HepG2 (cell line): ENCODE data around the gene TLE1. TPM values are rescaled to one million over a fixed set of nuclear protein-coding genes. Genes with fewer than 3 reads are reported as not detected.
A peak's percentile ranks its signal among the peaks of the same experiment; 100 is the strongest.

Experiments
- BORCS8-MEF2B ChIP-seq: sonication (generic); formaldehyde crosslinking; IDR thresholded peaks from 2 replicates; pipeline ENCODE4 v1.8.0; 2022; ENCODE audit warnings: mild to moderate bottlenecking, missing genetic modification reagents
- RXRA ChIP-seq: sonication (generic); formaldehyde crosslinking; IDR thresholded peaks from 2 replicates; pipeline ENCODE4 v1.5.1; 2020; ENCODE audit warnings: missing genetic modification reagents
- SP4 ChIP-seq: sonication (generic); formaldehyde crosslinking; IDR thresholded peaks from 2 replicates; pipeline ENCODE4 v1.8.1; 2023; ENCODE audit warnings: mild to moderate bottlenecking, missing genetic modification reagents
- SRSF4 ChIP-seq: fragments of 200-400 bp; formaldehyde crosslinking; IDR thresholded peaks from one replicate; pipeline ENCODE4 v1.6.1; 2018; ENCODE audit warnings: mild to moderate bottlenecking, low read depth, low read length, moderate library complexity; ENCODE audit not compliant: poor library complexity, severe bottlenecking
- TOE1 ChIP-seq: sonication (generic); formaldehyde crosslinking; IDR thresholded peaks from 2 replicates; pipeline ENCODE4 v1.4.0; 2020; ENCODE audit warnings: mild to moderate bottlenecking, missing genetic modification reagents
- U2AF1 ChIP-seq: fragments of 200-400 bp; formaldehyde crosslinking; optimal IDR thresholded peaks from 2 replicates; pipeline ENCODE3; 2017; ENCODE audit warnings: mild to moderate bottlenecking, low read depth, low read length
- ZBTB38 ChIP-seq: sonication (generic); formaldehyde crosslinking; IDR thresholded peaks from 2 replicates; pipeline ENCODE4 v1.5.1; 2020; ENCODE audit warnings: mild to moderate bottlenecking, missing genetic modification reagents
- ZNF3 ChIP-seq: IDR thresholded peaks from 2 replicates; pipeline ENCODE4 v1.7.0; 2017; ENCODE audit warnings: inconsistent platforms
- ZNF382 ChIP-seq: sonication (generic); formaldehyde crosslinking; IDR thresholded peaks from 2 replicates; pipeline ENCODE4 v1.5.0; 2020; ENCODE audit warnings: missing genetic modification reagents, mild to moderate bottlenecking, borderline replicate concordance
- ZNF432 ChIP-seq: sonication (generic); formaldehyde crosslinking; IDR thresholded peaks from 2 replicates; pipeline ENCODE4 v1.5.0; 2020; ENCODE audit warnings: missing genetic modification reagents, mild to moderate bottlenecking, borderline replicate concordance
- ZNF883 ChIP-seq: sonication (generic); formaldehyde crosslinking; IDR thresholded peaks from 2 replicates; pipeline ENCODE4 v1.5.1; 2020; ENCODE audit warnings: mild to moderate bottlenecking, missing genetic modification reagents; ENCODE audit errors: not compliant biosample characterization
- ZSCAN21 ChIP-seq: sonication (generic); formaldehyde crosslinking; IDR thresholded peaks from 2 replicates; pipeline ENCODE4 v1.8.0; 2022; ENCODE audit warnings: mild to moderate bottlenecking, missing genetic modification reagents, moderate library complexity, borderline replicate concordance
- polyA plus RNA-seq, 8 experiments: library from polyadenylated mRNA; depleted of rRNA in 3 of 8; stranded (reverse) in 7 of 8; unstranded in 1 of 8; fragments of >200 nt; fragmentation: Illumina TruSeq in 4 of 8; extraction: Trizol in 4 of 8; gene quantifications; 2 replicates each; pipeline versions ENCODE4 v1.2.1 to v1.2.3, GENCODE V29; 2011 to 2016; ENCODE audit warnings: low read depth in 4 of 8, missing spikeins in 1 of 8, mixed read lengths in 1 of 8; ENCODE audit not compliant: insufficient read depth in 1 of 8
- total RNA-seq, 5 experiments: library from RNA; depleted of rRNA; stranded (reverse); fragments of >200 nt; fragmentation: Illumina TruSeq; extraction: Trizol; gene quantifications; 2 replicates each; pipeline ENCODE4 v1.2.3, GENCODE V29; 2016; ENCODE audit warnings: low read depth in 1 of 5
- TF ChIP-seq, protein P1 (sequence below): sonication (generic); formaldehyde crosslinking; IDR thresholded peaks from 2 replicates; pipeline ENCODE4 v1.4.0; 2020; ENCODE audit warnings: mild to moderate bottlenecking, missing genetic modification reagents
- TF ChIP-seq, protein P2 (sequence below): sonication (generic); formaldehyde crosslinking; IDR thresholded peaks from 2 replicates; pipeline ENCODE4 v1.4.0; 2020; ENCODE audit warnings: mild to moderate bottlenecking, missing genetic modification reagents
- TF ChIP-seq, protein P3 (sequence below): sonication (generic); formaldehyde crosslinking; IDR thresholded peaks from 2 replicates; pipeline ENCODE4 v1.4.0; 2020; ENCODE audit warnings: low read depth, mild to moderate bottlenecking, missing genetic modification reagents
- TF ChIP-seq, protein P4 (sequence below): sonication (generic); formaldehyde crosslinking; IDR thresholded peaks from 2 replicates; pipeline ENCODE4 v1.9.0; 2021; ENCODE audit warnings: mild to moderate bottlenecking, missing genetic modification reagents

Gene TLE1
- total and polyA plus RNA-seq, 2 of the 13 experiments (the other 11 are each of a cell fraction or from before 2014, with no cell fraction given) = 35.9 to 109 TPM

DNA sequence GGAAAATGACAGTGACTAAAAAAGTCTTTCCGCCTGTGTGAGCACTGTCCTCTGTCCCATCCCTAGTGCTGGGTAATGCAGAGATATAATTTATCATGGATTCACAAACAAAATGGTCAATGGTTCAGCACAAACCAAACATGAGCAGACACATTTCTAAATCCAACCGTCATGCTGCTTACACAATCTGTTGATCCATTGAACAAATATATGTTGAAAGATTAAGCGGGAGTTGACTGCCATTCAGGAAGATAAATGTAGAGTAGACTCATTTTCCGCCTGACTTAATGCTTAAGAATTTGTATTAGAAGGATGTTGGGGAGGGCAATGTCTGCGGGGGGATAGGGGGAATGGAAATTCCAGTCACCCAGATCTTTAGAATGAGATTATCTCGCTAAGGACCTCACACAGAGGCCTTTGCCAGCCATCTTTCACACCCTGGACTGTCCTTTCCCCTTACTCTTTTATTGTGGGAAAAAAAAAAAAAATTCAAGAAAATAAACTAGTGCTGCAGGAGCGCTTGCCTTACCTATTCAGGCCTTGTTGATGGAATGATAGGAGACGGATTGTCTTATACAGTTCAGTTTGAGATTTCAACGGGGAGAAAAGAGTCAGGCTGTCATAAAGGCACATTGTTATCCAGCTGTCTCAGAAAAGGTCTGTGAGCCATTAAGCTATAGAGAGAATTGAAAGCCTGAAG is 153.7 kb downstream of the TLE1 start (continued):
- TF ChIP-seq ZBTB38 (CRISPR knock-in tag) (0 out of 2 replicates have a peak, but pooled peaks have one; percentile 14), SP4 (CRISPR knock-in tag) (no peak), ZSCAN21 (CRISPR knock-in tag) (0 out of 2 replicates have a peak, but pooled peaks have one; percentile 28), BORCS8-MEF2B (CRISPR knock-in tag) (no peak), TOE1 (CRISPR knock-in tag) (no peak), ZNF432 (CRISPR knock-in tag) (no peak), ZNF883 (CRISPR knock-in tag) (no peak), SRSF4 (no peak), ZNF382 (CRISPR knock-in tag) (no peak), U2AF1 (no peak), ZNF3 (CRISPR knock-in tag) (peak; percentile 74), RXRA (no peak; the same call in 1 of the 2 replicates)
- TF ChIP-seq, protein P1, sequence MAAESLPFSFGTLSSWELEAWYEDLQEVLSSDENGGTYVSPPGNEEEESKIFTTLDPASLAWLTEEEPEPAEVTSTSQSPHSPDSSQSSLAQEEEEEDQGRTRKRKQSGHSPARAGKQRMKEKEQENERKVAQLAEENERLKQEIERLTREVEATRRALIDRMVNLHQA (CRISPR knock-in tag) = no peak
- TF ChIP-seq, protein P2, sequence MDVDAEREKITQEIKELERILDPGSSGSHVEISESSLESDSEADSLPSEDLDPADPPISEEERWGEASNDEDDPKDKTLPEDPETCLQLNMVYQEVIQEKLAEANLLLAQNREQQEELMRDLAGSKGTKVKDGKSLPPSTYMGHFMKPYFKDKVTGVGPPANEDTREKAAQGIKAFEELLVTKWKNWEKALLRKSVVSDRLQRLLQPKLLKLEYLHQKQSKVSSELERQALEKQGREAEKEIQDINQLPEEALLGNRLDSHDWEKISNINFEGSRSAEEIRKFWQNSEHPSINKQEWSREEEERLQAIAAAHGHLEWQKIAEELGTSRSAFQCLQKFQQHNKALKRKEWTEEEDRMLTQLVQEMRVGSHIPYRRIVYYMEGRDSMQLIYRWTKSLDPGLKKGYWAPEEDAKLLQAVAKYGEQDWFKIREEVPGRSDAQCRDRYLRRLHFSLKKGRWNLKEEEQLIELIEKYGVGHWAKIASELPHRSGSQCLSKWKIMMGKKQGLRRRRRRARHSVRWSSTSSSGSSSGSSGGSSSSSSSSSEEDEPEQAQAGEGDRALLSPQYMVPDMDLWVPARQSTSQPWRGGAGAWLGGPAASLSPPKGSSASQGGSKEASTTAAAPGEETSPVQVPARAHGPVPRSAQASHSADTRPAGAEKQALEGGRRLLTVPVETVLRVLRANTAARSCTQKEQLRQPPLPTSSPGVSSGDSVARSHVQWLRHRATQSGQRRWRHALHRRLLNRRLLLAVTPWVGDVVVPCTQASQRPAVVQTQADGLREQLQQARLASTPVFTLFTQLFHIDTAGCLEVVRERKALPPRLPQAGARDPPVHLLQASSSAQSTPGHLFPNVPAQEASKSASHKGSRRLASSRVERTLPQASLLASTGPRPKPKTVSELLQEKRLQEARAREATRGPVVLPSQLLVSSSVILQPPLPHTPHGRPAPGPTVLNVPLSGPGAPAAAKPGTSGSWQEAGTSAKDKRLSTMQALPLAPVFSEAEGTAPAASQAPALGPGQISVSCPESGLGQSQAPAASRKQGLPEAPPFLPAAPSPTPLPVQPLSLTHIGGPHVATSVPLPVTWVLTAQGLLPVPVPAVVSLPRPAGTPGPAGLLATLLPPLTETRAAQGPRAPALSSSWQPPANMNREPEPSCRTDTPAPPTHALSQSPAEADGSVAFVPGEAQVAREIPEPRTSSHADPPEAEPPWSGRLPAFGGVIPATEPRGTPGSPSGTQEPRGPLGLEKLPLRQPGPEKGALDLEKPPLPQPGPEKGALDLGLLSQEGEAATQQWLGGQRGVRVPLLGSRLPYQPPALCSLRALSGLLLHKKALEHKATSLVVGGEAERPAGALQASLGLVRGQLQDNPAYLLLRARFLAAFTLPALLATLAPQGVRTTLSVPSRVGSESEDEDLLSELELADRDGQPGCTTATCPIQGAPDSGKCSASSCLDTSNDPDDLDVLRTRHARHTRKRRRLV (CRISPR knock-in tag) = no peak
- TF ChIP-seq, protein P3, sequence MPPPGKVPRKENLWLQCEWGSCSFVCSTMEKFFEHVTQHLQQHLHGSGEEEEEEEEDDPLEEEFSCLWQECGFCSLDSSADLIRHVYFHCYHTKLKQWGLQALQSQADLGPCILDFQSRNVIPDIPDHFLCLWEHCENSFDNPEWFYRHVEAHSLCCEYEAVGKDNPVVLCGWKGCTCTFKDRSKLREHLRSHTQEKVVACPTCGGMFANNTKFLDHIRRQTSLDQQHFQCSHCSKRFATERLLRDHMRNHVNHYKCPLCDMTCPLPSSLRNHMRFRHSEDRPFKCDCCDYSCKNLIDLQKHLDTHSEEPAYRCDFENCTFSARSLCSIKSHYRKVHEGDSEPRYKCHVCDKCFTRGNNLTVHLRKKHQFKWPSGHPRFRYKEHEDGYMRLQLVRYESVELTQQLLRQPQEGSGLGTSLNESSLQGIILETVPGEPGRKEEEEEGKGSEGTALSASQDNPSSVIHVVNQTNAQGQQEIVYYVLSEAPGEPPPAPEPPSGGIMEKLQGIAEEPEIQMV (CRISPR knock-in tag) = no peak
- TF ChIP-seq, protein P4, sequence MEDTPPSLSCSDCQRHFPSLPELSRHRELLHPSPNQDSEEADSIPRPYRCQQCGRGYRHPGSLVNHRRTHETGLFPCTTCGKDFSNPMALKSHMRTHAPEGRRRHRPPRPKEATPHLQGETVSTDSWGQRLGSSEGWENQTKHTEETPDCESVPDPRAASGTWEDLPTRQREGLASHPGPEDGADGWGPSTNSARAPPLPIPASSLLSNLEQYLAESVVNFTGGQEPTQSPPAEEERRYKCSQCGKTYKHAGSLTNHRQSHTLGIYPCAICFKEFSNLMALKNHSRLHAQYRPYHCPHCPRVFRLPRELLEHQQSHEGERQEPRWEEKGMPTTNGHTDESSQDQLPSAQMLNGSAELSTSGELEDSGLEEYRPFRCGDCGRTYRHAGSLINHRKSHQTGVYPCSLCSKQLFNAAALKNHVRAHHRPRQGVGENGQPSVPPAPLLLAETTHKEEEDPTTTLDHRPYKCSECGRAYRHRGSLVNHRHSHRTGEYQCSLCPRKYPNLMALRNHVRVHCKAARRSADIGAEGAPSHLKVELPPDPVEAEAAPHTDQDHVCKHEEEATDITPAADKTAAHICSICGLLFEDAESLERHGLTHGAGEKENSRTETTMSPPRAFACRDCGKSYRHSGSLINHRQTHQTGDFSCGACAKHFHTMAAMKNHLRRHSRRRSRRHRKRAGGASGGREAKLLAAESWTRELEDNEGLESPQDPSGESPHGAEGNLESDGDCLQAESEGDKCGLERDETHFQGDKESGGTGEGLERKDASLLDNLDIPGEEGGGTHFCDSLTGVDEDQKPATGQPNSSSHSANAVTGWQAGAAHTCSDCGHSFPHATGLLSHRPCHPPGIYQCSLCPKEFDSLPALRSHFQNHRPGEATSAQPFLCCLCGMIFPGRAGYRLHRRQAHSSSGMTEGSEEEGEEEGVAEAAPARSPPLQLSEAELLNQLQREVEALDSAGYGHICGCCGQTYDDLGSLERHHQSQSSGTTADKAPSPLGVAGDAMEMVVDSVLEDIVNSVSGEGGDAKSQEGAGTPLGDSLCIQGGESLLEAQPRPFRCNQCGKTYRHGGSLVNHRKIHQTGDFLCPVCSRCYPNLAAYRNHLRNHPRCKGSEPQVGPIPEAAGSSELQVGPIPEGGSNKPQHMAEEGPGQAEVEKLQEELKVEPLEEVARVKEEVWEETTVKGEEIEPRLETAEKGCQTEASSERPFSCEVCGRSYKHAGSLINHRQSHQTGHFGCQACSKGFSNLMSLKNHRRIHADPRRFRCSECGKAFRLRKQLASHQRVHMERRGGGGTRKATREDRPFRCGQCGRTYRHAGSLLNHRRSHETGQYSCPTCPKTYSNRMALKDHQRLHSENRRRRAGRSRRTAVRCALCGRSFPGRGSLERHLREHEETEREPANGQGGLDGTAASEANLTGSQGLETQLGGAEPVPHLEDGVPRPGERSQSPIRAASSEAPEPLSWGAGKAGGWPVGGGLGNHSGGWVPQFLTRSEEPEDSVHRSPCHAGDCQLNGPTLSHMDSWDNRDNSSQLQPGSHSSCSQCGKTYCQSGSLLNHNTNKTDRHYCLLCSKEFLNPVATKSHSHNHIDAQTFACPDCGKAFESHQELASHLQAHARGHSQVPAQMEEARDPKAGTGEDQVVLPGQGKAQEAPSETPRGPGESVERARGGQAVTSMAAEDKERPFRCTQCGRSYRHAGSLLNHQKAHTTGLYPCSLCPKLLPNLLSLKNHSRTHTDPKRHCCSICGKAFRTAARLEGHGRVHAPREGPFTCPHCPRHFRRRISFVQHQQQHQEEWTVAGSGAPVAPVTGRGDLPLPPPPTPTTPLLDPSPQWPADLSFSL (CRISPR knock-in tag) = peak; percentile 40; the same call in 1 of the 2 replicates
